GM06990 (cell line): ENCODE results near the gene TMEFF2.
"Not testable (repeated sequence)": the region's sequence is repeated elsewhere in the genome, so short reads cannot be mapped to it uniquely, and the experiment has no call there.

Experiments used
- DNase-seq: peaks from one replicate; pipeline ENCODE4 v3.0.0-alpha.2; 2011; ENCODE audit not compliant: insufficient read length; ENCODE audit errors: extremely low read depth
- H3K27me3 ChIP-seq: replicated peaks from 2 replicates; pipeline ENCODE4 v1.6.0; 2011; ENCODE audit warnings: low read length; ENCODE audit not compliant: control insufficient read depth, insufficient read depth
- H3K36me3 ChIP-seq: 2 replicates; pipeline ENCODE4 v1.5.1; 2011; ENCODE audit warnings: low read length; ENCODE audit not compliant: control insufficient read depth, insufficient read depth
- H3K4me3 ChIP-seq: replicated peaks from 2 replicates; pipeline ENCODE4 v1.5.1; 2011; ENCODE audit warnings: low read depth, mild to moderate bottlenecking, control low read depth, low read length
- CTCF ChIP-seq: IDR thresholded peaks from 2 replicates; pipeline ENCODE4 v1.5.1; 2011; ENCODE audit warnings: low read length, control low read depth, mild to moderate bottlenecking, inconsistent platforms; ENCODE audit not compliant: insufficient read depth, poor library complexity, severe bottlenecking

The TMEFF2 gene

GRCh38 chr2:192090911-192091310, 103.8 kb downstream of the TMEFF2 start:
- no peaks in the 10 kb centered on the region for H3K27me3 ChIP-seq
- no peak for TF ChIP-seq CTCF
- H3K36me3 ChIP-seq = no peaks in the 10 kb centered on the region
- no peak for DNase-seq
- no peak overlapping the region for H3K4me3 ChIP-seq

- DNase-seq = no peak
- Histone ChIP-seq H3K27me3 (no peaks in the 10 kb centered on the region), H3K4me3 (no peak overlapping the region), H3K36me3 (no peaks in the 10 kb centered on the region)
- TF ChIP-seq CTCF = no peak
These were observed 107.3 kb downstream of the TMEFF2 start for GRCh38 chr2:192087398-192087958.

- no peak for DNase-seq
- H3K27me3 ChIP-seq = no peaks in the 10 kb centered on the region
- no peaks in the 10 kb centered on the region for H3K36me3 ChIP-seq
- no peak overlapping the region for H3K4me3 ChIP-seq
- TF ChIP-seq CTCF = no peak
These were observed 112.6 kb downstream of the TMEFF2 start for GRCh38 chr2:192082121-192082520.

- not testable (repeated sequence) for H3K4me3 ChIP-seq, DNase-seq
These were observed 114.6 kb downstream of the TMEFF2 start for GRCh38 chr2:192080096-192080495.

GRCh38 chr2:192073878-192074277, 120.9 kb downstream of the TMEFF2 start:
- Histone ChIP-seq H3K4me3 (no peak overlapping the region), H3K36me3 (no peaks in the 10 kb centered on the region), H3K27me3 (no peaks in the 10 kb centered on the region)
- no peak for TF ChIP-seq CTCF
- no peak for DNase-seq

More at GRCh38 chr2:192080096-192080495, 114.6 kb downstream of the TMEFF2 start:
- not testable (repeated sequence) for H3K36me3 ChIP-seq, H3K27me3 ChIP-seq

GRCh38 chr2:192072778-192073177, 122.0 kb downstream of the TMEFF2 start:
- TF ChIP-seq CTCF = no peak
- no peak for DNase-seq
- Histone ChIP-seq H3K36me3 (no peaks in the 10 kb centered on the region), H3K27me3 (no peaks in the 10 kb centered on the region), H3K4me3 (no peak overlapping the region)
